ENCODE data around the gene CCPG1. TPM values are rescaled to one million over a fixed set of nuclear protein-coding genes. Genes with fewer than 3 reads are reported as not detected.
A peak's percentile ranks its signal among the peaks of the same experiment; 100 is the strongest.
"Not testable (repeated sequence)": the region's sequence is repeated elsewhere in the genome, so short reads cannot be mapped to it uniquely, and the experiment has no call there.

Gene CCPG1, protein sequence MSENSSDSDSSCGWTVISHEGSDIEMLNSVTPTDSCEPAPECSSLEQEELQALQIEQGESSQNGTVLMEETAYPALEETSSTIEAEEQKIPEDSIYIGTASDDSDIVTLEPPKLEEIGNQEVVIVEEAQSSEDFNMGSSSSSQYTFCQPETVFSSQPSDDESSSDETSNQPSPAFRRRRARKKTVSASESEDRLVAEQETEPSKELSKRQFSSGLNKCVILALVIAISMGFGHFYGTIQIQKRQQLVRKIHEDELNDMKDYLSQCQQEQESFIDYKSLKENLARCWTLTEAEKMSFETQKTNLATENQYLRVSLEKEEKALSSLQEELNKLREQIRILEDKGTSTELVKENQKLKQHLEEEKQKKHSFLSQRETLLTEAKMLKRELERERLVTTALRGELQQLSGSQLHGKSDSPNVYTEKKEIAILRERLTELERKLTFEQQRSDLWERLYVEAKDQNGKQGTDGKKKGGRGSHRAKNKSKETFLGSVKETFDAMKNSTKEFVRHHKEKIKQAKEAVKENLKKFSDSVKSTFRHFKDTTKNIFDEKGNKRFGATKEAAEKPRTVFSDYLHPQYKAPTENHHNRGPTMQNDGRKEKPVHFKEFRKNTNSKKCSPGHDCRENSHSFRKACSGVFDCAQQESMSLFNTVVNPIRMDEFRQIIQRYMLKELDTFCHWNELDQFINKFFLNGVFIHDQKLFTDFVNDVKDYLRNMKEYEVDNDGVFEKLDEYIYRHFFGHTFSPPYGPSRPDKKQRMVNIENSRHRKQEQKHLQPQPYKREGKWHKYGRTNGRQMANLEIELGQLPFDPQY
- 44.7 and 48.8 TPM in 2 replicates for total RNA-seq

- DNase-seq (ENCODE audit: extremely low read depth, low read depth, low spot score): peak; percentile 54
Observed at GRCh38 chr15:55408012-55408928, at the start of gene CCPG1, which contains the start of gene PIERCE2. Gene CCPG1 (minus strand): TSS chr15:55408359. CDS start chr15:55389424, 18,935 bp downstream. Gene PIERCE2 (plus strand): TSS chr15:55408495. CDS start chr15:55408769, 274 bp downstream.

DNA sequence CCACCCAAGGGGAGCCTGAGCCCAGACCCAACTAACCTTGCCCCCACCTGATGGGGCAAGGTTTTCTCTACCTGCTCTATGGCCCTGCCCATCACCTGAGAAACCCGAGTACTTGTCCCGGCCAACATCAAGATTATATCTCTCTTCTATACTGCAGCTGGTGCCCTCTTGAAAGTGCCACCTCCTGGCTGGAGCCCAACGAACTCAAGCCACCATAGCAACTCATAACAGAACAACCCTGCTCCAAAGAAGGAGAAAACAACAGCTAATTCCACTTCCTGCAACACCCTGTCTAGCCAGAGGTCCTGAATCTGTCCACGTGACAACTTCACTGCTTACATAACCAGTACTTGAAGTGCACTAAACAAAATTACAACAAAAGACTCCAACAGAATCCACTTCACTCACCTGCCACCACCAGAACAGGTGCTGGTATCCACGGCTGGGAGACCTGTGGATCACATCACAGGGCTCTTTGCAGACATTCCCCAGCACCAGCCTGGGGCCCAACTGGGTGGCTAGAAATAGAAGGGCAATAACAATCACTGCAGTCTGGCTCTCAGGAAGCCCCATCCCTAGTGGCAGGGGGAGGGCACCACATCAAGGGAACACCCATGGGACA lies 49.4 kb upstream of the CCPG1 start:
- DNase-seq (ENCODE audit: extremely low read depth, low read depth, low spot score): no peak

DNA sequence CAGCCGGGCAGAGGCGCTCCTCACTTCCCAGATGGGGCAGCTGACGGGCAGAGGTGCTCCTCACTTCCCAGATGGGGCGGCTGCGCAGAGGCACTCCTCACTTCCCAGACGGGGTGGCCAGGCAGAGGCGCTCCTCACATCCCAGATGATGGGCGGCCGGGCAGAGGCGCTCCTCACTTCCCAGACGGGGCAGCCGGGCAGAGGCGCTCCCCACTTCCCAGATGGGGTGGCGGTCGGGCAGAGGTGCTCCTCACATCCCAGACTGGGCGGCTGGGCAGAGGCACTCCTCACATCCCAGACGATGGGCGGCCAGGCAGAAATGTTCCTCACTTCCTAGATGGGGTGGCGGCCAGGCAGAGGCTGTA lies 38.9 kb upstream of the CCPG1 start:
- DNase-seq (ENCODE audit: extremely low read depth, low read depth, low spot score): not testable (repeated sequence)

GRCh38 chr15:55446379-55447029 lies 38.3 kb upstream of the CCPG1 start:
- not testable (repeated sequence) for DNase-seq (ENCODE audit: extremely low read depth, low read depth, low spot score)

DNA sequence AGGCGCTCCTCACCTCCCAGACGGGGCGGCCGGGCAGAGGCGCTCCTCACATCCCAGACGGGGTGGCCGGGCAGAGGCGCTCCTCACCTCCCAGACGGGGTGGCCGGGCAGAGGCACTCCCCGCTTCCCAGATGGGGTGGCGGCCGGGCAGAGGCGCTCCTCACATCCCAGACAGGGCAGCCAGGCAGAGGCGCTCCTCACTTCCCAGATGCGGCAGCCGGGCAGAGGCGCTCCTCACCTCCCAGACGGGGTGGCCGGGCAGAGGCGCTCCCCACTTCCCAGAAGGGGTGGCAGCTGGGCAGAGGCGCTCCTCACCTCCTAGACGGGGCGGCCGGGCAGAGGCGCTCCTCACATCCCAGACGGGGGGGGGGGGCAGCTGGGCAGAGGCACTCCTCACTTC lies 37.8 kb upstream of the CCPG1 start:
- not testable (repeated sequence) for DNase-seq (ENCODE audit: extremely low read depth, low read depth, low spot score)

- DNase-seq (ENCODE audit: extremely low read depth, low read depth, low spot score): not testable (repeated sequence)
Observed at GRCh38 chr15:55443141-55443540, 35.0 kb upstream of the CCPG1 start.

DNA sequence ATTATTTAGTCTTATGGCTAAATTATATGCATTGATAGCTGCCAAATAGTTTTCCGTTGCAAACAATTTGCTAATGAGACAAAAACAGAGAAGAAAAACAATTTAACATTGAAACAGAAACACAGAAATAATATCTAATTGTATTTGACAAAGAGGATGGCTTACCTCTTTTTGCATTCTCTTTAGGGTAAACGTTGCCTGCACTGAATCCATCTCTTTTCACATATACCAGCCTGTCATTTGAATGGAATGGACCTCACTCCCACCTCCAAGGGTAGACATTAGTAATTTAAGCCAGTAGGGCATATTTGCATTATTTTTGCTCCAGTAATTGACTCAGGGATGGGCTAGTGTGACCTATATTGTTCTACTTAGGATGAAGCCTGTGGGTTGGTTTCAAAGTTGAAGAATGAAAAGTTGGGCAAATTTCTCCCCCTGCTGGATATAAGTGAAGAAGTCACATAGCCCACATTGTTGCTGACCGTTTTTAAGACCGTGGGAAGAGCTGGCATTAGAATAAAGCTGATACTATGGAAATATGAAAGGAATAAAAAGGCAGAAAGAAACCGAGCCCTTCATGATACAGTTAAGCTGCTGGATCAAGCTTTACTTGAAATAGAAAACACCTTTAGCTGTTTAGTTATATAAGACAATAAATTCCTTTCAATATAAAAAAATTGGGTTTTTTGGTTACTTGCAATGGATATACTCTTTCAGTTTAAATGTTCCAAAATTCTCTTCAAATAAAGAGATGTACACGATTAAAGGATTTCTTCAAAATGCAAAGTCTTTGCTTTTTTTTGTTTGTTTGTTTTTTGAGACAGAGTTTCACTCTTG lies 27.0 kb upstream of the CCPG1 start:
- DNase-seq (ENCODE audit: extremely low read depth, low read depth, low spot score): peak; percentile 33

DNA sequence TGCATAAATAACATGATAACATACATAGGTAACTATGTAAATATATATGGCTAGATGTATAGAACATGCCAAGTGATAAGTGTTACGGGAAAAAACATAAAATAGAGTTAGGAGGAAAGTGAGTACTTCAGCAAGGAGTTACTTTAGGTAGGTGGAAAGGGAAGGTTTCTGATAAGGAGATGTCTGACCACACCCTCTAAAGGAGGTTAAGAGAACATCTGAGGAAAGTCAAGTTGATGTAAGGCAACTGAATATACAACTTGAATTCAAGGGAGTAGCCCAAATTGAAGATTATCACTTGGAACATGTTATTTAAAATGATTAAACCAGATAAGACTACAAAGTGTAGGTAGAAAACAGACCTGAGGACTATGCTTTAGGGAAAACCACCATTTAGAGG lies 13.9 kb upstream of the CCPG1 start:
- no peak for DNase-seq (ENCODE audit: extremely low read depth, low read depth, low spot score)

DNA sequence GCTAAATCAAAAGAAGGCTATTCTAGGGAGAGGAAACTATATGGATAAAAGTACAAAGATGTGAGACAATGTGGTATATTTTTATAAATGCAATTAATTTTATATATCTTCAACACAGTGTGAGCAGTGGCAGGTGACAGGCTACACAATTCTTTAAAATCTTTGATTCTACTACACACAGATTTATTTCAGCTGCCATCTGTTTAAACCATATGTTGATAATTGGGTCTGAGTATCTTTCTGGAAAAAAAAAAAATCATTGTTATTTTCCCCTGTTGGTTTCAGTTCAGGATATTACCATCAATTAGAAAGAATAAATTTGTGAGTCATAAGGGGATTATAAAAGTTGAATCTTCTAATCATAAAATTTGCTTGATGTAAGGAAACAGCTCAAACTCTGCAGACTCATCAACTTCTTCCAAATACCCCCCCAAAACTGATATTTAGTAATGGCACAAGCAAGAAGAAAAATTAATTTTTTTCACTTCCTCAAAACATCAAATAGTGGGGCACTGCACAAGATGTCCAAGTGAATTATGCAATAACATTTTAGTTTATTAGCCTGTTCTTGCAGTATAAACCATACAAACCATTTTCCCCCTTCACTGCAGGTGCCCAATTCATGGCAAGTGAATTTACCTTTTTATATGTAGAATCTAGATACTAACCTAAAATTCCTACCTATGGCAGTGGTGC lies 12.2 kb upstream of the CCPG1 start:
- DNase-seq (ENCODE audit: extremely low read depth, low read depth, low spot score): no peak

GRCh38 chr15:55417678-55418077 lies 9.5 kb upstream of the CCPG1 start:
- not testable (repeated sequence) for DNase-seq (ENCODE audit: extremely low read depth, low read depth, low spot score)

DNA sequence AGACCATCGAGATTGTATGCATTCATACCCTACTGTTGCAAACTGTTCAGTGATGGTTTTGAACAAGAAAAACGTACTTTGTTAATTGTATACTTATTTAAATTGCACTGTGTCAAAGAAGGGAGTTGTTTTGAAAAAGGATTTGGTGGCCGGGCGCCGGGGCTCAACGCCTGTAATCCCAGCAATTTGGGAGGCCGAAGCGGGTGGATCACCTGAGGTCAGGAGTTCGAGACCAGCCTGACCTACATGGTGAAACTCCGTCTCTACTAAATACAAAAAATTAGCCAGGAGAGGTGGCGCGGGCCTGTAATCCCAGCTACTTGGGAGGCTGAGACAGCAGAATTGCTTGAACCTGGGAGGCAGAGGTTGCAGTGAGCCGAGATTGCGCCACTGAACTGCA lies 817 bp upstream of the CCPG1 start:
- DNase-seq (ENCODE audit: extremely low read depth, low read depth, low spot score): not testable (repeated sequence)

- no peak for DNase-seq (ENCODE audit: extremely low read depth, low read depth, low spot score)
Observed at GRCh38 chr15:55407498-55408011, 604 bp downstream of the CCPG1 start.

GRCh38 chr15:55403531-55403930 lies 4.6 kb downstream of the CCPG1 start:
- DNase-seq (ENCODE audit: extremely low read depth, low read depth, low spot score): no peak

- no peak for DNase-seq (ENCODE audit: extremely low read depth, low read depth, low spot score)
Observed at GRCh38 chr15:55402707-55403106, 5.5 kb downstream of the CCPG1 start.

GRCh38 chr15:55401786-55402246 lies 6.3 kb downstream of the CCPG1 start:
- no peak for DNase-seq (ENCODE audit: extremely low read depth, low read depth, low spot score)

- DNase-seq (ENCODE audit: extremely low read depth, low read depth, low spot score): not testable (repeated sequence)
Observed at GRCh38 chr15:55400050-55400449, 8.1 kb downstream of the CCPG1 start.

GRCh38 chr15:55398243-55398642 lies 9.9 kb downstream of the CCPG1 start:
- DNase-seq (ENCODE audit: extremely low read depth, low read depth, low spot score): no peak

DNA sequence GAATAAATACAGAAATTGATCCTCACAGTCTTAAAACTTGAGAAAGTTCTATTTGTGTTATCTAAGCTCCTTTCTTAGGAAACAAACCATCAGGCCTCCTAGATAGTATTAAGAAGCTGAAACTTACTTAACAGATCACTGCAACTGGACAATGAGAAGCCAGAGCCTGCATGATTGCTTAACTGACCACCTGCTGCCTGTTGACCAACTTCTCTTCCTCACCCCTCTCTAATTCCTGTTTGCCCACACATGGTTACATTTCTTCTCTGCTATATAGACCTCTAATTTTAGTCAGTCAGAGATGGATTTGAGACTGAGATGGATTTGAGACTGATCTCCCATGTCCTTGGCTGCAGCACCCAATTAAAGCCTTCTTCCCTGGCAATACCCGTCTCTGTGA lies 13.5 kb downstream of the CCPG1 start:
- DNase-seq (ENCODE audit: extremely low read depth, low read depth, low spot score): no peak

Data from glomerular endothelial cell (primary cell).